ENCODE results near the gene IRF7. TPM values are rescaled to one million over a fixed set of nuclear protein-coding genes. Genes with fewer than 3 reads are reported as not detected.

The IRF7 gene
- total RNA-seq, 1 donor from 2014 or later: 75.4 TPM

- Mint-ChIP-seq H3K4me1 (ENCODE audit: low read depth, unreplicated experiment) (no peaks in the 10 kb centered on the region), H3K4me3 (ENCODE audit: unreplicated experiment) (no peak overlapping the region), H3K36me3 (ENCODE audit: low read depth, unreplicated experiment) (peaks cover 8% of the 10 kb centered on the region), H3K27me3 (ENCODE audit: low read depth, unreplicated experiment) (no peaks in the 10 kb centered on the region), H3K9me3 (ENCODE audit: unreplicated experiment) (no peaks in the 10 kb centered on the region), H3K27ac (ENCODE audit: unreplicated experiment) (no peak overlapping the region)
- no peaks in the 10 kb centered on the region for H3K27me3 ChIP-seq (ENCODE audit: insufficient read depth, low read length)
- no peaks in the 10 kb centered on the region for H3K36me3 ChIP-seq (ENCODE audit: insufficient read depth, low read length)
- no peak overlapping the region for H3K9ac ChIP-seq (ENCODE audit: low read length)
- no peaks in the 10 kb centered on the region for H3K9me3 ChIP-seq (ENCODE audit: insufficient read depth, low read depth, low read length)
- DNase-seq (ENCODE audit: low read depth): no peak
- H4K20me1 ChIP-seq (ENCODE audit: insufficient read depth, low read length): peaks cover 20% of the 10 kb centered on the region
- no peak overlapping the region for H3K4me2 ChIP-seq (ENCODE audit: low read length)
- peaks cover 11% of the 10 kb centered on the region for H3K4me1 ChIP-seq (ENCODE audit: insufficient read depth, low read length)
- TF ChIP-seq EZH2 (IDR thresholded peaks at IDR 0.05; ENCODE audit: insufficient read depth, low read length): no peak
- TF ChIP-seq CTCF (IDR thresholded peaks at IDR 0.05; ENCODE audit: insufficient read depth, low read depth, low read length): no peak
- H3K27ac ChIP-seq (ENCODE audit: low read depth, low read length): no peak overlapping the region
- peaks cover 5% of the 10 kb centered on the region for H3K79me2 ChIP-seq (ENCODE audit: insufficient read depth, low read length)
- no peak for FAIRE-seq
- no peak overlapping the region for H3K4me3 ChIP-seq (ENCODE audit: insufficient read depth, low read depth, low read length)
- no peak overlapping the region for H2AFZ ChIP-seq (ENCODE audit: low read depth, low read length)
Observed at GRCh38 chr11:617912-618682, 2.3 kb upstream of the IRF7 start.

- H3K36me3 Mint-ChIP-seq (ENCODE audit: low read depth, unreplicated experiment): peaks cover 7% of the 10 kb centered on the region
- H3K9me3 Mint-ChIP-seq (ENCODE audit: unreplicated experiment): no peaks in the 10 kb centered on the region
- Histone ChIP-seq H3K9me3 (ENCODE audit: insufficient read depth, low read depth, low read length) (no peaks in the 10 kb centered on the region), H3K4me3 (ENCODE audit: insufficient read depth, low read depth, low read length) (no peak overlapping the region), H3K79me2 (ENCODE audit: insufficient read depth, low read length) (peaks cover 5% of the 10 kb centered on the region), H3K4me2 (ENCODE audit: low read length) (no peak overlapping the region), H3K4me1 (ENCODE audit: insufficient read depth, low read length) (peaks cover 11% of the 10 kb centered on the region), H3K9ac (ENCODE audit: low read length) (no peak overlapping the region), H4K20me1 (ENCODE audit: insufficient read depth, low read length) (peaks cover 27% of the 10 kb centered on the region), H3K27ac (ENCODE audit: low read depth, low read length) (no peak overlapping the region), H3K36me3 (ENCODE audit: insufficient read depth, low read length) (no peaks in the 10 kb centered on the region), H3K27me3 (ENCODE audit: insufficient read depth, low read length) (no peaks in the 10 kb centered on the region), H2AFZ (ENCODE audit: low read depth, low read length) (no peak overlapping the region)
- peaks cover 1% of the 10 kb centered on the region for H3K4me1 Mint-ChIP-seq (ENCODE audit: low read depth, unreplicated experiment)
- H3K4me3 Mint-ChIP-seq (ENCODE audit: unreplicated experiment): no peak overlapping the region
- FAIRE-seq (no peak), DNase-seq (ENCODE audit: low read depth) (no peak)
- H3K27ac Mint-ChIP-seq (ENCODE audit: unreplicated experiment): no peak overlapping the region
- H3K27me3 Mint-ChIP-seq (ENCODE audit: low read depth, unreplicated experiment): no peaks in the 10 kb centered on the region
- TF ChIP-seq CTCF (IDR thresholded peaks at IDR 0.05; ENCODE audit: insufficient read depth, low read depth, low read length) (no peak), EZH2 (IDR thresholded peaks at IDR 0.05; ENCODE audit: insufficient read depth, low read length) (no peak)
Observed at GRCh38 chr11:617199-617911, 1.6 kb upstream of the IRF7 start.

Data from astrocyte (in vitro differentiated cells and primary cell).